Esophagus squamous epithelium (tissue), 5 donors: ENCODE results near the gene THYN1. TPM values are rescaled to one million over a fixed set of nuclear protein-coding genes. Genes with fewer than 3 reads are reported as not detected.
A peak's percentile ranks its signal among the peaks of the same experiment; 100 is the strongest.

Experiments used
- DNase-seq: peaks from one replicate; lab custom pipeline; 2025; lab: John Stamatoyannopoulos, UW
- H3K27ac ChIP-seq, 4 donors: fragments of 200-600 bp; sonication (generic); one replicate each; pipeline ENCODE4 v1.5.1; 2016 to 2019; ENCODE audit warnings: mild to moderate bottlenecking in 1 of 4
- H3K27me3 ChIP-seq, 4 donors: fragments of 200-600 bp; sonication (generic); 1 replicate in 3 of 4; 2 replicates in 1 of 4; pipeline versions ENCODE4 v1.5.1 to v1.6.0; 2017 to 2021; ENCODE audit warnings: antibody characterized with exemption in 1 of 4
- H3K36me3 ChIP-seq, 3 donors: fragments of 200-600 bp; sonication (generic); one replicate each; pipeline ENCODE4 v1.5.1; 2016 to 2019
- H3K4me1 ChIP-seq, 3 donors: fragments of 200-600 bp; sonication (generic); one replicate each; pipeline ENCODE4 v1.5.1; 2017 to 2019
- H3K4me3 ChIP-seq, 4 donors: fragments of 200-600 bp; sonication (generic); 1 replicate in 3 of 4; 2 replicates in 1 of 4; pipeline ENCODE4 v1.5.1; 2016 to 2019; ENCODE audit warnings: mild to moderate bottlenecking in 2 of 4, moderate library complexity in 1 of 4
- H3K9me3 ChIP-seq, 3 donors: fragments of 200-600 bp; sonication (generic); one replicate each; pipeline ENCODE4 v1.5.1; 2016 to 2019
- CTCF ChIP-seq, 6 experiments: fragments of 450-650 bp in 4 of 6; fragments of 200-600 bp in 2 of 6; sonication (generic) in 2 of 6; IDR thresholded peaks; one replicate each; pipeline ENCODE4 v1.5.1; 2016 to 2019; ENCODE audit warnings: antibody characterized with exemption in 6 of 6, mild to moderate bottlenecking in 4 of 6, moderate library complexity in 4 of 6
- POLR2A ChIP-seq, 4 donors: fragments of 450-650 bp; IDR thresholded peaks; one replicate each; pipeline ENCODE4 v1.6.1; 2017; ENCODE audit warnings: antibody characterized with exemption in 4 of 4, mild to moderate bottlenecking in 4 of 4, moderate library complexity in 3 of 4
- WGBS, 2 donors: methylation state at CpG; one replicate each; pipeline ENCODE4 v1.1.5; 2018; 5-methylcytosine and 5-hydroxymethylcytosine counted together
- intact Hi-C: fragments of 100-400 bp; cut with DNase I; formaldehyde crosslinking; loops from one replicate; pipeline ENCODE4 v1.15.0; 2022
- total RNA-seq, 4 donors: library from RNA; depleted of rRNA; stranded (reverse); fragments of >200 nt; gene quantifications; one replicate each; pipeline ENCODE4 v1.1.0, GENCODE V29; 2016
- donor health status: DM: yes; HTN: yes; CAD: no.

Gene THYN1
- total RNA-seq, 4 donors from 2014 or later = 15.7 to 34.2 (median 26.2) TPM

- Histone ChIP-seq H3K9me3 (peaks cover 0 to 4% (median 0%) of the 10 kb centered on the region in 3 donors), H3K36me3 (no peaks in the 10 kb centered on the region), H3K27me3 (peaks cover 4 to 83% (median 19%) of the 10 kb centered on the region in 4 donors), H3K4me1 (peaks cover 14 to 31% (median 16%) of the 10 kb centered on the region in 3 donors), H3K4me3 (no peak overlapping the region), H3K27ac (no peak overlapping the region)
- DNase-seq = no peak
- 90 to 93% methylated on average over 1 to 3 of the region's 4 CpGs for WGBS, 2 donors
- intact Hi-C loops = no loop called here
- no peak for TF ChIP-seq POLR2A (IDR thresholded peaks at IDR 0.05)
- TF ChIP-seq CTCF (IDR thresholded peaks at IDR 0.05) = no peak
Observed at GRCh38 chr11:134278356-134278755, 25.2 kb upstream of the THYN1 start.

GRCh38 chr11:134277183-134278001 is 24.2 kb upstream of the THYN1 start:
- Histone ChIP-seq H3K4me1 (peaks cover 14 to 24% (median 16%) of the 10 kb centered on the region in 3 donors), H3K36me3 (no peaks in the 10 kb centered on the region), H3K9me3 (peaks cover 0 to 4% (median 0%) of the 10 kb centered on the region in 3 donors), H3K27me3 (peaks cover 4 to 88% (median 19%) of the 10 kb centered on the region in 4 donors), H3K4me3 (peak overlapping the region in 2 of 4 donors; percentile 47 to 64), H3K27ac (no peak overlapping the region)
- DNase-seq = no peak
- TF ChIP-seq CTCF (IDR thresholded peaks at IDR 0.05) (no peak), POLR2A (IDR thresholded peaks at IDR 0.05) (no peak)
- intact Hi-C loops = no loop called here
- WGBS, 2 donors = 30 to 45% methylated on average over 15 to 32 of the region's 36 CpGs

GRCh38 chr11:134276396-134277182 is 23.4 kb upstream of the THYN1 start:
- Histone ChIP-seq H3K36me3 (no peaks in the 10 kb centered on the region), H3K9me3 (peaks cover 0 to 4% (median 0%) of the 10 kb centered on the region in 3 donors), H3K4me1 (peaks cover 14 to 23% (median 16%) of the 10 kb centered on the region in 3 donors), H3K27ac (no peak overlapping the region), H3K4me3 (peak overlapping the region; percentile 18 to 64 (median 41)), H3K27me3 (peaks cover 4 to 92% (median 19%) of the 10 kb centered on the region in 4 donors)
- no peak for DNase-seq
- intact Hi-C loops = no loop called here
- 0% methylated on average over 1 of the region's 88 CpGs; no CpG with 5 or more reads in 1 of the 2 donors for WGBS, 2 donors
- TF ChIP-seq CTCF (IDR thresholded peaks at IDR 0.05) = no peak
- TF ChIP-seq POLR2A (IDR thresholded peaks at IDR 0.05) = no peak

- Histone ChIP-seq H3K36me3 (no peaks in the 10 kb centered on the region), H3K27ac (no peak within 1 kb of the TSS), H3K9me3 (peaks cover 0 to 4% (median 0%) of the 10 kb centered on the region in 3 donors), H3K4me1 (peaks cover 14 to 23% (median 16%) of the 10 kb centered on the region in 3 donors), H3K4me3 (peak within 1 kb of the TSS; percentile 18 to 64 (median 41)), H3K27me3 (peaks cover 4 to 100% (median 19%) of the 10 kb centered on the region in 4 donors)
- peak in 4 of 6 experiments; percentile 27 to 45 (median 31) for TF ChIP-seq CTCF (IDR thresholded peaks at IDR 0.05)
- TF ChIP-seq POLR2A (IDR thresholded peaks at IDR 0.05) = no peak
- no peak for DNase-seq
- intact Hi-C loops = no loop called here
- 2 to 4% methylated on average over 15 to 29 of the region's 68 CpGs for WGBS, 2 donors
Observed at GRCh38 chr11:134275534-134276395, 22.6 kb upstream of the THYN1 start, which contains the start of gene GLB1L3. Gene GLB1L3, plus strand, starts transcription at chr11:134276379. Its CDS starts 362 bp downstream, at chr11:134276741.
